Osteocyte (in vitro differentiated cells): ENCODE measurements around the gene ARHGEF26. TPM values are rescaled to one million over a fixed set of nuclear protein-coding genes. Genes with fewer than 3 reads are reported as not detected.

ENCODE experiments used
- DNase-seq: peaks from one replicate; pipeline ENCODE4 v3.0.0; 2021; ENCODE audit warnings: mixed read lengths; ENCODE audit not compliant: unreplicated experiment; ENCODE audit errors: extremely low spot score
- H3K27ac Mint-ChIP-seq: one replicate; pipeline ENCODE4 v1.8.0; 2021; ENCODE audit warnings: mild to moderate bottlenecking, mixed read lengths; ENCODE audit not compliant: unreplicated experiment
- H3K27me3 Mint-ChIP-seq: one replicate; pipeline ENCODE4 v1.8.0; 2021; ENCODE audit warnings: mixed read lengths; ENCODE audit not compliant: unreplicated experiment
- H3K36me3 Mint-ChIP-seq: one replicate; pipeline ENCODE4 v1.8.0; 2021; ENCODE audit warnings: mixed read lengths; ENCODE audit not compliant: unreplicated experiment
- H3K4me1 Mint-ChIP-seq: one replicate; pipeline ENCODE4 v1.8.0; 2021; ENCODE audit warnings: mixed read lengths; ENCODE audit not compliant: unreplicated experiment
- H3K4me3 Mint-ChIP-seq: one replicate; pipeline ENCODE4 v1.8.0; 2021; ENCODE audit warnings: mild to moderate bottlenecking, moderate library complexity, mixed read lengths; ENCODE audit not compliant: unreplicated experiment
- H3K9me3 Mint-ChIP-seq: one replicate; pipeline ENCODE4 v1.8.0; 2021; ENCODE audit warnings: mixed read lengths; ENCODE audit not compliant: unreplicated experiment
- CTCF ChIP-seq: fragments of 200-600 bp; sonication (generic); IDR thresholded peaks from 2 replicates; pipeline ENCODE4 v1.5.0; 2021; ENCODE audit warnings: antibody characterized with exemption, mild to moderate bottlenecking, moderate library complexity
- total RNA-seq: library from RNA; stranded (reverse); gene quantifications from 2 replicates; pipeline ENCODE4 v1.2.1, GENCODE V29; 2021

ARHGEF26 gene
- total RNA-seq, 1 donor from 2014 or later, result 5.4 TPM

GRCh38 chr3:154178172-154178571 is 57.0 kb downstream of the ARHGEF26 start:
- Mint-ChIP-seq H3K9me3 (no peaks in the 10 kb centered on the region), H3K4me3 (no peak overlapping the region), H3K4me1 (peaks cover 29% of the 10 kb centered on the region), H3K27ac (peak overlapping the region; percentile 56), H3K36me3 (no peaks in the 10 kb centered on the region), H3K27me3 (no peaks in the 10 kb centered on the region)
- TF ChIP-seq CTCF, result no peak
- no peak for DNase-seq

GRCh38 chr3:154180836-154181691 is 59.9 kb downstream of the ARHGEF26 start:
- H3K27ac Mint-ChIP-seq, result peak overlapping the region; percentile 72
- TF ChIP-seq CTCF, result no peak

GRCh38 chr3:154182322-154182922 is 61.2 kb downstream of the ARHGEF26 start:
- H3K27me3 Mint-ChIP-seq, result no peaks in the 10 kb centered on the region

More at GRCh38 chr3:154180836-154181691, 59.9 kb downstream of the ARHGEF26 start:
- H3K9me3 Mint-ChIP-seq, result no peaks in the 10 kb centered on the region
- peaks cover 27% of the 10 kb centered on the region for H3K4me1 Mint-ChIP-seq
- H3K27me3 Mint-ChIP-seq, result no peaks in the 10 kb centered on the region
- no peak for DNase-seq
- no peak overlapping the region for H3K4me3 Mint-ChIP-seq
- no peaks in the 10 kb centered on the region for H3K36me3 Mint-ChIP-seq

GRCh38 chr3:154182975-154183374 is 61.8 kb downstream of the ARHGEF26 start:
- no peak overlapping the region for H3K27ac Mint-ChIP-seq
- H3K9me3 Mint-ChIP-seq, result no peaks in the 10 kb centered on the region
- no peaks in the 10 kb centered on the region for H3K36me3 Mint-ChIP-seq
- no peak overlapping the region for H3K4me3 Mint-ChIP-seq
- DNase-seq, result no peak
- no peak for TF ChIP-seq CTCF
- no peaks in the 10 kb centered on the region for H3K27me3 Mint-ChIP-seq
- H3K4me1 Mint-ChIP-seq, result peaks cover 19% of the 10 kb centered on the region

More at GRCh38 chr3:154182322-154182922, 61.2 kb downstream of the ARHGEF26 start:
- H3K4me1 Mint-ChIP-seq, result peaks cover 22% of the 10 kb centered on the region
- no peak for DNase-seq
- H3K9me3 Mint-ChIP-seq, result no peaks in the 10 kb centered on the region
- no peak for TF ChIP-seq CTCF
- no peak overlapping the region for H3K27ac Mint-ChIP-seq
- H3K36me3 Mint-ChIP-seq, result no peaks in the 10 kb centered on the region
- no peak overlapping the region for H3K4me3 Mint-ChIP-seq

- no peak for TF ChIP-seq CTCF
- Mint-ChIP-seq H3K9me3 (no peaks in the 10 kb centered on the region), H3K27ac (no peak overlapping the region), H3K27me3 (no peaks in the 10 kb centered on the region), H3K36me3 (no peaks in the 10 kb centered on the region), H3K4me1 (peaks cover 18% of the 10 kb centered on the region), H3K4me3 (no peak overlapping the region)
- DNase-seq, result no peak
These were observed 63.4 kb downstream of the ARHGEF26 start for GRCh38 chr3:154184582-154184981.
